ENCODE data around the gene PLCXD3.

PLCXD3 gene, protein sequence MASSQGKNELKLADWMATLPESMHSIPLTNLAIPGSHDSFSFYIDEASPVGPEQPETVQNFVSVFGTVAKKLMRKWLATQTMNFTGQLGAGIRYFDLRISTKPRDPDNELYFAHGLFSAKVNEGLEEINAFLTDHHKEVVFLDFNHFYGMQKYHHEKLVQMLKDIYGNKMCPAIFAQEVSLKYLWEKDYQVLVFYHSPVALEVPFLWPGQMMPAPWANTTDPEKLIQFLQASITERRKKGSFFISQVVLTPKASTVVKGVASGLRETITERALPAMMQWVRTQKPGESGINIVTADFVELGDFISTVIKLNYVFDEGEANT

DNA sequence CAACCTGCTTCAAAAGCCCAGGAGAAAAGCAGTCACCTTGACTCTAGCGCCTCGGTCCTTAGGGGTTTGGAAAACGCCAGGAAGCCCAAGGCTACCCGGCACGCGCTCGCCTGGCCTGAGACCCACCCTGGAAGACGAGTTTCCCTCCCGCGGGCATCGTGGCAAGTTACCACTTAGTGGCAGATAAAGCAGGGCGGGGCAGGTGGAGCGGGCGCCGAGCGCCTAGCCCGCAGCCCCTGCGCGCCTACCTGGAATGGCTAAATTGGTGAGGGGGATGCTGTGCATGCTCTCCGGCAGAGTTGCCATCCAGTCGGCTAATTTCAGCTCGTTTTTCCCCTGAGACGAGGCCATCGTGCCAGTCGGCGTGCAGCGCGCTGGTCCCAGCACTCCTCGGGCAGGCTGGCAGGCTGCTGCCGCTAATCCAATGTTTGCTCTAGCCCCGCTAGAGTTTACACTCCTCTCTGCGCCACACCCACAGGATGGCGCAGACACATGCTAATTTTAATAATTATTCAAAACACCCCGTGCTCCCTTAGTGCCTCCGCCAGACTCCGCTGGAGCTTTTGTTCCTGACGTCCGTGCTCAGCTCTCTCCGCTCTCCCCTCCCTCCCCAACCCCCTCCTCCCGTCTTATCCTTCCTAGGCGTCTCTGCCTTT is at the start of gene PLCXD3:
TSS of gene PLCXD3 (minus strand) at position 426 of the 656 bp plus-strand sequence. CDS start at position 351, 75 bp downstream.
- no peak for DNase-seq (ENCODE audit: low read depth)
- TF ChIP-seq POLR2A (IDR thresholded peaks at IDR 0.05; ENCODE audit: extremely low read depth, insufficient read length) (no peak), MYC (IDR thresholded peaks at IDR 0.05; ENCODE audit: low read depth, low read length) (no peak)
- TF ChIP-seq, protein P1, sequence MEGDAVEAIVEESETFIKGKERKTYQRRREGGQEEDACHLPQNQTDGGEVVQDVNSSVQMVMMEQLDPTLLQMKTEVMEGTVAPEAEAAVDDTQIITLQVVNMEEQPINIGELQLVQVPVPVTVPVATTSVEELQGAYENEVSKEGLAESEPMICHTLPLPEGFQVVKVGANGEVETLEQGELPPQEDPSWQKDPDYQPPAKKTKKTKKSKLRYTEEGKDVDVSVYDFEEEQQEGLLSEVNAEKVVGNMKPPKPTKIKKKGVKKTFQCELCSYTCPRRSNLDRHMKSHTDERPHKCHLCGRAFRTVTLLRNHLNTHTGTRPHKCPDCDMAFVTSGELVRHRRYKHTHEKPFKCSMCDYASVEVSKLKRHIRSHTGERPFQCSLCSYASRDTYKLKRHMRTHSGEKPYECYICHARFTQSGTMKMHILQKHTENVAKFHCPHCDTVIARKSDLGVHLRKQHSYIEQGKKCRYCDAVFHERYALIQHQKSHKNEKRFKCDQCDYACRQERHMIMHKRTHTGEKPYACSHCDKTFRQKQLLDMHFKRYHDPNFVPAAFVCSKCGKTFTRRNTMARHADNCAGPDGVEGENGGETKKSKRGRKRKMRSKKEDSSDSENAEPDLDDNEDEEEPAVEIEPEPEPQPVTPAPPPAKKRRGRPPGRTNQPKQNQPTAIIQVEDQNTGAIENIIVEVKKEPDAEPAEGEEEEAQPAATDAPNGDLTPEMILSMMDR (IDR thresholded peaks at IDR 0.05; ENCODE audit: low read depth, low read length): no peak
- TF ChIP-seq, protein P2, sequence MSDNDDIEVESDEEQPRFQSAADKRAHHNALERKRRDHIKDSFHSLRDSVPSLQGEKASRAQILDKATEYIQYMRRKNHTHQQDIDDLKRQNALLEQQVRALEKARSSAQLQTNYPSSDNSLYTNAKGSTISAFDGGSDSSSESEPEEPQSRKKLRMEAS (IDR thresholded peaks at IDR 0.05; ENCODE audit: low read depth, low read length): no peak
- H3K4me3 ChIP-seq (ENCODE audit: low read depth, low read length): no peak within 1 kb of the TSS

DNA sequence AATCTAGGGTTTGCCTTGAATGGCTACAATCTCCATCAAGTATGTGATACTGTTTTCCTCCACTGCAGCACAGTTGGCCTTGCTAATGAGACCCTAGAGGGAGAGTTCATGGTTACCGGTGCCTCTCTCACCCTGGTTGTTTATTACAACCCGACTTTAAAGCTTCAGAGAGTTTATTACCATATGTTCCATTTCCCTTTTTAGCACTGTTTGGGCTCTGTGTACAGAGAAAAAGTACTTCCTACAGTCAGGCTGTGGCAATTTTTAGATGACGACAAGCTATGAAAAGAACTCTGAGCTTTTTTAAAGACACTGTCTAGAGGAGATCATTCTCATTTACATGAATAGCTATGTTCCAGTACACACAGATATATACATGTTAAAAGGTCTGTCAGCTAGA is 48.8 kb upstream of the PLCXD3 start:
- TF ChIP-seq MYC (IDR thresholded peaks at IDR 0.05; ENCODE audit: low read depth, low read length) (no peak), POLR2A (IDR thresholded peaks at IDR 0.05; ENCODE audit: extremely low read depth, insufficient read length) (no peak)
- TF ChIP-seq, protein P1 (IDR thresholded peaks at IDR 0.05; ENCODE audit: low read depth, low read length): no peak
- TF ChIP-seq, protein P2 (IDR thresholded peaks at IDR 0.05; ENCODE audit: low read depth, low read length): no peak

DNA sequence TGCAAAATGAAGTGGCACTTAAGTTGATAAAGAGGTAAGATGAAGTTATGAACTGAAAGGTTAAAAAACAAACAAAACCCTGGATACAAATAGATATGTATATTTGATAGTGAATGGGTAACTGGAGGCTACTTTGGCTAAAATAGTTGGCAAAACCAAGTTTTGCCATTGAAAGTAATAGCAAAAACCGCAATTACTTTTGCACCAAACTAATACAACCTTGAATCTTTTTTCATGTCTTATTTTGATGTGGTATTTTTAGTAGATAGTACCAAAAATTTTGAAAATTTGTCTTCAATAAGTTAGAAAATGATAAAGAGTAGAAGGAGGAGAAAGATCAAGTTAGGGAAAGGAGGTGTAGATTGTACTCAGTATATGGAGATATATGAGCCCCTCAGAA is 47.9 kb upstream of the PLCXD3 start:
- DNase-seq (ENCODE audit: low read depth): no peak
- TF ChIP-seq POLR2A (IDR thresholded peaks at IDR 0.05; ENCODE audit: extremely low read depth, insufficient read length) (no peak), MYC (IDR thresholded peaks at IDR 0.05; ENCODE audit: low read depth, low read length) (no peak)
- TF ChIP-seq, protein P1 (IDR thresholded peaks at IDR 0.05; ENCODE audit: low read depth, low read length): no peak
- TF ChIP-seq, protein P2 (IDR thresholded peaks at IDR 0.05; ENCODE audit: low read depth, low read length): no peak
- no peak overlapping the region for H3K4me3 ChIP-seq (ENCODE audit: low read depth, low read length)

More for the DNA sequence above, 48.8 kb upstream of the PLCXD3 start:
- no peak overlapping the region for H3K4me3 ChIP-seq (ENCODE audit: low read depth, low read length)
- no peak for DNase-seq (ENCODE audit: low read depth)

DNA sequence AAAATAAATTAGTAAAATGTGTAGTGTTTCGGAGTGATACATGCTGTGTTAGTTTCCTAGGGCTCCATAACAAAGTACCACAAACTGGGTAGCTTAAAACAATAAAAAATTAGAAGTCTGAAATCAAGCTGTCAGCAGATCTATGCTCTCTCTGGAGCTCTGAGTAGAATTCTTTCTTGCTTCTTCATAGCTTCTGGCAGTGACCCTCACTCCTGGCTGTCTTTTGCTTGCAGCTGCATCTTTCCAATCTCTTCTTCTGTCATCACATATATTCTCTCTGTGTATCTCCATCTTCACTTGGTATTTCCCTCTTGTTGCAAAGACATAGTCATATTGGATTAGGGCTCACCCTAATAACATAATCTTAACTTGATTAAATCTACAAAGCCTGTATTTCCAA is 37.6 kb upstream of the PLCXD3 start:
- H3K4me3 ChIP-seq (ENCODE audit: low read depth, low read length): no peak overlapping the region
- DNase-seq (ENCODE audit: low read depth): no peak
- TF ChIP-seq MYC (IDR thresholded peaks at IDR 0.05; ENCODE audit: low read depth, low read length) (no peak), POLR2A (IDR thresholded peaks at IDR 0.05; ENCODE audit: extremely low read depth, insufficient read length) (no peak)
- TF ChIP-seq, protein P1 (IDR thresholded peaks at IDR 0.05; ENCODE audit: low read depth, low read length): no peak
- TF ChIP-seq, protein P2 (IDR thresholded peaks at IDR 0.05; ENCODE audit: low read depth, low read length): no peak

DNA sequence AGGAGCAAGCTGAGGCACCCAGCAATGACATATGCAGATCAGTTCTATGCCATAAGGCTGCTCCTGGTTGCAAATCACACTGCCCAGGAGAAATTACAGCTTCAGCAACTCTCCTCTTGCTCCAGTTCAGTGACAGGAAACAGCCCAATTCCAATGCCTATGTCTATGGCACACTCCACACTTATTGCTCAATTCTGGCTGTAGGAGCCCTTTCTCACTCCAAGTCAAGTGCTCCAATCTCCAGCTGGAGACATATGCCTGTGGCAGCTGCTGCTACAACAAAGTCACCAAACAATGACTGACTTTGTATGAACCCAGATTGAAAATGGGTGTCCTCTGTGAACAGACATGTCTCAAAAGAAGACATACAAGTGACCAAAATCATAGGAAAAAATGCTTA is 31.8 kb upstream of the PLCXD3 start:
- TF ChIP-seq, protein P1 (IDR thresholded peaks at IDR 0.05; ENCODE audit: low read depth, low read length): no peak
- TF ChIP-seq, protein P2 (IDR thresholded peaks at IDR 0.05; ENCODE audit: low read depth, low read length): no peak
- TF ChIP-seq POLR2A (IDR thresholded peaks at IDR 0.05; ENCODE audit: extremely low read depth, insufficient read length) (no peak), MYC (IDR thresholded peaks at IDR 0.05; ENCODE audit: low read depth, low read length) (no peak)
- H3K4me3 ChIP-seq (ENCODE audit: low read depth, low read length): no peak overlapping the region

More for the DNA sequence above, 31.8 kb upstream of the PLCXD3 start:
- DNase-seq (ENCODE audit: low read depth): no peak
